Erythroblast (primary cell): ENCODE measurements around the gene PRSS56.

ENCODE experiments used
- GATA1 ChIP-seq: IDR thresholded peaks from 2 replicates; pipeline ENCODE4 v1.6.1; 2011; ENCODE audit warnings: low read depth, mild to moderate bottlenecking, control low read depth, low read length, moderate library complexity
- POLR2A ChIP-seq: IDR thresholded peaks from 2 replicates; pipeline ENCODE4 v1.6.1; 2011; ENCODE audit warnings: mild to moderate bottlenecking, low read length

DNA sequence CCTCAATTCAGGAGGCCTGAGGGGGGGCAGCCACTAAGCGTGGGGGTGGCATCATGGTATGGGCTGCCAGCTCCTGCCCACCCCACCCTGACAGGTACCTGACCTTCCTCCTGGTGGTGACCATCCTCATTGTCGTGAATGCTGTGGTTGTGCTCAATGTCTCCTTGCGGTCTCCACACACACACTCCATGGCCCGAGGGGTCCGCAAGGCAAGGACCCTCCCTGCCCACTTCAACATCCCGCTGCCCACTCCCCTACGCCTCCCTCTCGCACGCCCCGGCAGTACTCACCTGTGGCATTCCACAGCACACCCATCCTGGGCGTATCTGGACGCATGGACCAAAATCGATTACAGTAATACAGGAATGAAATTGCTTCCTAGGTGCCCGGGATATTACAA, 23.3 kb downstream of the PRSS56 start:
- peak; percentile 1 for TF ChIP-seq POLR2A
- no peak for TF ChIP-seq GATA1
